HS-5 (cell line): Measurements from ENCODE around the gene DCLRE1A.
A peak's percentile ranks its signal among the peaks of the same experiment; 100 is the strongest.

ENCODE experiments used
- DNase-seq: peaks from one replicate; pipeline ENCODE4 v3.0.0-alpha.2; 2012; ENCODE audit warnings: low read depth

DCLRE1A gene

DNA sequence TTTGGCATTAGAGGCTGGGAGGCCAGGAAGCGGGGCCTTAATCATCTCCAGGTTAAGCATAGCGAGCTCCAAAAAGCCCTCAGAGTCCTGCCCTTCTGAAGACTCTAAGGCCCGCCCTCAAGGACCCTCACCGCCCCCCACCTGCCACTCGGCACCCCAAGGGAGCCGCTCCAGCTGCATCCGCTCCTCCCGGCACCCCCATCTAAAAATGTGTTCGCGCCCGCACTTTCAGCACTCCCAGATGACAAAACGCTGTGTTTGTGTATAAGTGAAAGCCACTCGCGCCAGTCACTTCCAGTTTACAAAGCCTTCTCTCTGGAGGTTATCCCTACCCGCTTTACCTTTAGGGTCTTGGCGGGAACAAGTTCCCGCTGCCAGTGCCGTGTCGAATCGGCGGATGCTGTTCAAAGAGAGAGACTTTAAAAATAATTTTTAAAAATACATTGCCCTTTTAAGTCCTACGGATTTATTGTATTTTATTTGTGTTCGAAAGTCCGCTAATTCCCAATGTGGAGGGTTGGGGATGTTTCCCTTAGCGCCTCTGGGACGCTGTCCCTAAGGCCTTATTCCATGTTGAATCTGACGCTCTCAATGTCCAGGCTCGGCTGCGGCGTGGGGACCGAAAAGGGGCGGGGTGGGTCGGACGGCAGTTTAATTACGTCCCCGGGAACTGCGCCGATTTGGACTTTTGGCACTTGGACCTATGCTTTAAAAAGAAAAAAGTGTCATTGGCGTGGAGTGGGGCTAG, at the start of gene DCLRE1A, which contains the start of gene NHLRC2:
TSS of gene DCLRE1A (minus strand) at position 70 of the 748 bp plus-strand sequence. CDS start 900 bp downstream, outside the sequence.
TSS of gene NHLRC2 (plus strand) at position 649 of the 748 bp plus-strand sequence. CDS start 212 bp downstream, outside the sequence.
- peak; percentile 68 for DNase-seq

GRCh38 chr10:113899952-113900598, 46.2 kb upstream of the DCLRE1A start:
- DNase-seq, result no peak

GRCh38 chr10:113897693-113898618, 44.1 kb upstream of the DCLRE1A start:
- no peak for DNase-seq

DNA sequence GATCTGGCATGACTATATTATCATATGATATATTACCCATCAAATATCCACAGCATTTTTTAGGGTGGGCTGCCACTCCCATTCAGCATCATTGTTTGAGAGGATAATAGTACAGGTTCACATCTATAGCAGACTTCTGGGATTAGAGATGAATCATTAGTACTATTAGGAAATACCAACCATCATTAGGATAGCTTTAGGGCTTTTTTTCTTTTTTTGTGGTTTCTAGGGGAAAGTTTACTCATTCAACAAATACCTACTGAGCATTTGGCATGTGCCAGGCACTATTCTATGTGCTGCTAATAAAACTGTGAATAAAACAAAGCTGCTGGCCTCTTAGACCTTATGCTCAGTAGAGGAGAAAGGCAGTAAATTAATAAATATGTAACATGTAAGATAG, 41.1 kb upstream of the DCLRE1A start:
- peak; percentile 19 for DNase-seq

DNA sequence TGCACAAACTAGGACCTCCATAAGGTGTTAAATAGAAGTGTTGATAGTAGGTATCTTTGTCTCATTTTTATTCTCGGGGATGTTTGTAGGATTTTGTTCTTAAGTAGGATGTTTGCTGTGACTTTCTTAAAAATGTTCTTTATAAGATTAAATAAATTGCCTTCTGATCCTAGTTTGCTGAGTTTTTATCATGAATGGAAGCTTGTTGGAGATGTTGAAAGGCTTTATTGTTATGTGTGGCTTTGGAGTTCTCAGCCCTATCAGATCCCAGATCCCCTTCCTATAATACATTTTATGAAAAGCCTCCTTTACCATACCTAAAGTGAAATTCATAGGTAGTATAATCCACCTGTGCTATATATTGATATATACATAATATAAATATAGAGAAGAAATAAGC, 40.7 kb upstream of the DCLRE1A start:
- no peak for DNase-seq

- DNase-seq, result no peak
Observed at GRCh38 chr10:113893570-113893969, 39.7 kb upstream of the DCLRE1A start.

DNA sequence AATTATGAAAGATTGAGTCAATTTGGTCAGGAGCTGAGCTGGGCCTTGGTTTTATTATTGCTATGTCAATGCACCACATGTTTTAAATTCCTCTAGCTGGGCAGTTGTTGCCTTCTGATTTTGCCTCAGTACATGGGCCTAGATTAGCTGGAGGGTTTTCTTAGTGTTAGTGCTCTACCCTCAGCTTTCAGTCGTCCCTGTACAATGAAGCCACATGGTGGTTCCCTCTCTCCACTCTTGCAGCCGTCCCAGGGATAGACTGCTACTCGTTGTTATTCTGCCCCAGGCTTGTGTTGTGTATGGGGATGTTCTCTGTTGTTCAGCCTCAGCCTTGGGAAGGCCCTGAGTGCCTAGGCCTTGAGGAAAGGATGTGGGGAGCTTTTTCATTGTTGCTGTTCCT, 37.6 kb upstream of the DCLRE1A start:
- no peak for DNase-seq

GRCh38 chr10:113890769-113891168, 36.9 kb upstream of the DCLRE1A start:
- DNase-seq, result no peak

GRCh38 chr10:113889911-113890310, 36.0 kb upstream of the DCLRE1A start:
- no peak for DNase-seq

DNA sequence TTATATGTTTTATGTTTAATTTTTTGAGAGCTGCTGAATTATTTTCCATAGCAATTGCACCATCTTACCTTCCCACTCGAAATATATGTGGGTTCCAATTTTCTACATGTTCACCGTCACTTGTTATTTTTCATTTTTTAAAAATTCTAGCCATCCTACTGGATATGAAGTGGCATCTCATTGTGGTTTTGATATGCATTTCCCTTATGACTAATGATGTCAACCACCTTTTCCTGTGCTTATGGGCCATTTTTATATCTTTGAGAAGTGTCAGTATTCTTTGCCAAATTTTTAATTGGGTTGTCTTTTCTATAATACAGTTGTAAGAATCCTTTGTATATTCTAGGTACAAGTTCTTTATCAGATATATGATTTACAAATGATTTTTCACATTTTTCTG, 28.4 kb upstream of the DCLRE1A start:
- no peak for DNase-seq

- DNase-seq, result peak; percentile 58
Observed at GRCh38 chr10:113880236-113880635, 26.4 kb upstream of the DCLRE1A start.

DNA sequence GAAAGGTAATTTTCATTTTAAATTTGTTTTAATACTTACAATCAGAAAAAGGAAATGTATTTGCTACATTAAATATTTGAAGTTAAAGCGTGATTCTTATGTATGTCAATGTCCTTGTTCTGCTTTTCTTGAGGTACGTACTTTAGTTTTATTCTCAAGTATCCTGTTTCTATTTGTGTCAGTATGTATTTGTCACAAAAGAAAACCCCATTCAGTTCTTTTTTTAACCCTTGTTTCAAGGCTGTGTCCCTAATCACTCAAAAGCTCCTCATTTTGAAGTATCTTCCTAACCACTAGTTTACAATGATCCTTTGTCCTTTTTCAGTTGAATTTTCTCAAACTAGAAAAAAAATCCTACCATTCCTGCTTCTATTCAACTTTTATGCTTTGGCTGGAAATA, 25.8 kb upstream of the DCLRE1A start:
- no peak for DNase-seq

GRCh38 chr10:113876461-113876860, 22.6 kb upstream of the DCLRE1A start:
- DNase-seq, result no peak

DNA sequence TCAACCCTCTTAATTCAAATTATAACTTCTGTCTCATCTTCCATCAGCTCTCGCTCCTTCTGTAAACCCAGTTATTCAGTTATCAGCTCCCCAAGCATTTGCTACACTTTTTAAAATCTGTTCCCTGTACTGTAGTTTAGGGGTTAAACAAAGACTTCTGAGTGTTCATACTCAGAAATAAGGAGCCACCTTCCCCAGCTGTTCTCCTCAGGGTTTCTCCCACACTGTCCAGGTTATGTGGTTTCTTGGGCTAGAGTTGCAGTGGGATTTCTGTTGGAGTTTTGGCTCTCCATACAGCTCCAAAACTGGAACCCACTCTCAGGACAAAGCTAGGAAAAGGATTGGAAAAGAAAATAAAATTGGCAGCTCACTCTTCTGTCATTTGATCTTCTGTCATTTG, 21.3 kb upstream of the DCLRE1A start:
- DNase-seq, result no peak

GRCh38 chr10:113872139-113873030, 18.5 kb upstream of the DCLRE1A start:
- DNase-seq, result no peak

GRCh38 chr10:113869789-113870188, 15.9 kb upstream of the DCLRE1A start:
- no peak for DNase-seq

GRCh38 chr10:113867904-113868303, 14.0 kb upstream of the DCLRE1A start:
- no peak for DNase-seq

DNA sequence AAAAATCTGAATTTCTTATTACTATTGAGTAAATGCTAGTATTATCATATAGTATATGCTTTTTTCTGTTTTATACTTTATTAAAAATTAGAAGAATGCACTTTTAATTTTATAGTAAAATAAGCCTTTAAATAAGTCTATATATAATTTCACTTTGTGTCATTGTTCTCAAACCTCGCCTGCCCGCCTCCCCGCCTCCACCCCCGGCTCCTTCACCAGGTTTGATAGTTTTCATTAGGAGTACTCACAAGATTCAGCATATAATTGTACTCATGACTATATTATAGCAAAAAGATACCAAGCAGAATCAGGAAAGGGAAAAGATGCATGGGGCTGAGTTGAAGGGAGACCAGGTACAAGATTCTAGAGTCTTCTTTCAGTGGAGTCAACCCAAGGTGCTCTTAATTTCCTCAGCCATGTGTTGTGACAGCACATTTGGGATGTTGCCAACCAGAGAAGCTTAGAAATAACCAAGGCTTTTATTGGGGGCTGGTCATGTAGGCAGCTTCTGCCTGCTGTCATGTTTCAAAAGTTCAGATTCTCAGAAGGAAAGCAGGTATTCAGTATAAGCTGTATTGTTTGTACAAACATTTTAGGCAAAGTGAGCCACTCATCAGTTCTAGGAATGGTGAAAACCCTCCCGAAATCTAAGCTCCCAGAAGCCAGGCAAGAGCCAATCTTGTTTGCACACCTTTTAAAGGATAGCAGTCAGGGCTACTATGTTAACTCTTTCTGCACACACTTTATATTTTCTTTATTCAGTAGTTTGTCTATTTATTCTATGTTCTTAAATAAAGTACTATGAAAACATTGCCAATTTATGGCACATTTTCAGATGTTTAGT, 12.9 kb upstream of the DCLRE1A start:
- DNase-seq, result no peak

GRCh38 chr10:113865901-113866300, 12.0 kb upstream of the DCLRE1A start:
- no peak for DNase-seq

GRCh38 chr10:113859261-113859660, 5.4 kb upstream of the DCLRE1A start:
- DNase-seq, result no peak
